Nephron (organoid): ENCODE results near the gene ATP9B.

ENCODE experiments used
- H3K27ac Mint-ChIP-seq, 3 experiments: 2 replicates each; pipeline ENCODE4 v1.8.0; 2020; ENCODE audit warnings: mixed read lengths in 3 of 3, mild to moderate bottlenecking in 2 of 3, moderate library complexity in 1 of 3
- H3K27me3 Mint-ChIP-seq: 2 replicates; pipeline ENCODE4 v1.8.0; 2021; ENCODE audit warnings: low read depth, mild to moderate bottlenecking, moderate library complexity, mixed read lengths
- H3K36me3 Mint-ChIP-seq: 2 replicates; pipeline ENCODE4 v1.8.0; 2020; ENCODE audit warnings: low read depth, mixed read lengths
- H3K4me1 Mint-ChIP-seq: 2 replicates; pipeline ENCODE4 v1.8.0; 2020; ENCODE audit warnings: mixed read lengths
- H3K4me3 Mint-ChIP-seq, 3 experiments: 2 replicates each; pipeline ENCODE4 v1.8.0; 2020; ENCODE audit warnings: mild to moderate bottlenecking in 3 of 3, mixed read lengths in 3 of 3, moderate library complexity in 2 of 3
- H3K9me3 Mint-ChIP-seq: 2 replicates; pipeline ENCODE4 v1.8.0; 2020; ENCODE audit warnings: mixed read lengths
- TF ChIP-seq, protein P1 (sequence below), 3 experiments: fragments of 200-600 bp; sonication (generic); IDR thresholded peaks; one replicate each; pipeline ENCODE4 v1.5.0; 2021; ENCODE audit warnings: antibody characterized with exemption in 3 of 3; ENCODE audit not compliant: unreplicated experiment in 3 of 3

ATP9B gene

DNA sequence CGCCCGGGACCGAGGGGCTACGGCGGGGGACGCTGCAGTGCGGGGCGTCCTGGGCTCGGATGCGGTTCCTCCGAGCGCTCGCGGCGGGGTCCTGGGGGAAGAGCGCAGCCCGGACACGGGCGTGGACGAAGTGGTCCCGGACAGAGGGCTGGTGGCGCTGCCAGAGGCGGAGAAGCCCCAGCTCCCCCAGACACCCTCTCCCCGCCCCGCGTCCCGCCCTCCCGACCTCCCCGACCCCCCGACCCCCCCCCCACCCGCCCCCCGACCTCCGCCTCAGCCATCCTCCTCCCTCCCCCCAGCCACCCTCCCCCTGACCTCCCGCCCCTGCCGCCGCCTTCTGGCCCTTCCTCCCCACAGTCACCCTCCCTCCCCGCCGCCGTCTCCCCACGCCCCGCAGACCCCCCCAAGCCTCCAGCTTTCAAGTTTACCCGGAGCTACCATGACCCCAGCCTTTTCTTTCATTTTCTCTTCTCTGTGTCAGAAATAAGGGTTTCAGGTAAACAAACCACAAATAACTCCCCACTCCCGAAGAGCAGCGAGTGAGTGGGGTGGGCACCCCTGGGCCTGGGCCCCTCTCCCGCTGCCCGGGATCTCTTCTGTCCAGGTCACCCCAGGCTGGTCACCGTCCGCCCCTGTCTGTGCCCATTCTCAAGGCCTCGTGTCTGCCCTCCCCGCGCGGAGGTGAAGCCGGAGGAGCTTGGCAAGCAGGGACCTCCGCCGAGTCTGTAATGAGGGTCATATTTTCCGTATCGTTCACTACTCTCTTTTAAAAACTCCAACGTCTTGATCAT lies 331.6 kb downstream of the ATP9B start:
- TF ChIP-seq, protein P1, sequence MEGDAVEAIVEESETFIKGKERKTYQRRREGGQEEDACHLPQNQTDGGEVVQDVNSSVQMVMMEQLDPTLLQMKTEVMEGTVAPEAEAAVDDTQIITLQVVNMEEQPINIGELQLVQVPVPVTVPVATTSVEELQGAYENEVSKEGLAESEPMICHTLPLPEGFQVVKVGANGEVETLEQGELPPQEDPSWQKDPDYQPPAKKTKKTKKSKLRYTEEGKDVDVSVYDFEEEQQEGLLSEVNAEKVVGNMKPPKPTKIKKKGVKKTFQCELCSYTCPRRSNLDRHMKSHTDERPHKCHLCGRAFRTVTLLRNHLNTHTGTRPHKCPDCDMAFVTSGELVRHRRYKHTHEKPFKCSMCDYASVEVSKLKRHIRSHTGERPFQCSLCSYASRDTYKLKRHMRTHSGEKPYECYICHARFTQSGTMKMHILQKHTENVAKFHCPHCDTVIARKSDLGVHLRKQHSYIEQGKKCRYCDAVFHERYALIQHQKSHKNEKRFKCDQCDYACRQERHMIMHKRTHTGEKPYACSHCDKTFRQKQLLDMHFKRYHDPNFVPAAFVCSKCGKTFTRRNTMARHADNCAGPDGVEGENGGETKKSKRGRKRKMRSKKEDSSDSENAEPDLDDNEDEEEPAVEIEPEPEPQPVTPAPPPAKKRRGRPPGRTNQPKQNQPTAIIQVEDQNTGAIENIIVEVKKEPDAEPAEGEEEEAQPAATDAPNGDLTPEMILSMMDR (IDR thresholded peaks at IDR 0.05; ENCODE audit: unreplicated experiment in 3 of 3), result no peak
- Mint-ChIP-seq H3K4me1 (peaks cover 44% of the 10 kb centered on the region), H3K9me3 (no peaks in the 10 kb centered on the region), H3K36me3 (no peaks in the 10 kb centered on the region), H3K4me3 (peak overlapping the region; percentile 85 to 89 (median 87)), H3K27me3 (peaks cover 51% of the 10 kb centered on the region), H3K27ac (peak overlapping the region in 2 of 3 experiments; percentile 58 to 76)

DNA sequence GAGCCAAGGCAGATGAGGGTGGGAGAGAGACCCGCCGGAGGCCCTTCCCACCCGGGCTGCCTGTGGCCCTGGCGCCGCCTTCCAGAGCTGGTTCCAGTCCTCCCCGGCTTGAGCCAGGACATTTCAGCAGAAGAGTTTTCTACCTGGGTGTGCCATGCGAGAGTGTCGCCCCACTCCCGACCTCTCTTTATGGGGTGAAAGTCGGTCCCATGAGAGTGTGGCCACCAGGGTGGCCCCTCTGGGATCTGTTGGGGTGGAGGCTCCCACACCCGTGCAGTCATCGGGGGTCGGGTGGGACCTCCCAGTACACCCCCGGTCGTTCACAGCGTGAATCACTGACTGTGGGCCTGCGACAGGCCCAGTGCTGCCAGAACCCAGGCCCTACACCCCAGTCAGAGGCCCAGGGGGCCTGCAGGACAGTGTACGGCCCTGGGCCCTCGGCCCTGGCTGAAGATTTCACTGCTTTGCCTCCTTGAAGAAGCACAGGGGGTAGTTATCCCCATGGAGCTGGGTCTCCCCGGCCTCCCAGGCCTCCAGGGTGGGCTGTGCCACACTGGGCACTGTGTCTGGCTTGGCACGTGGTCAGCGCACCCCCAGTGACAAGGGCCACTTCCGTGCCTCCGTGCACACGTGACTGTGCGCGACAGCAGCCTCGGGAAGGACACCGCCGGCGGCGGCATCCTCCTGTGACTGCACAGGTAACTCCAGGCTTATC lies 332.5 kb downstream of the ATP9B start:
- peak overlapping the region in 2 of 3 experiments; percentile 58 to 76 for H3K27ac Mint-ChIP-seq
- peaks cover 52% of the 10 kb centered on the region for H3K4me1 Mint-ChIP-seq

DNA sequence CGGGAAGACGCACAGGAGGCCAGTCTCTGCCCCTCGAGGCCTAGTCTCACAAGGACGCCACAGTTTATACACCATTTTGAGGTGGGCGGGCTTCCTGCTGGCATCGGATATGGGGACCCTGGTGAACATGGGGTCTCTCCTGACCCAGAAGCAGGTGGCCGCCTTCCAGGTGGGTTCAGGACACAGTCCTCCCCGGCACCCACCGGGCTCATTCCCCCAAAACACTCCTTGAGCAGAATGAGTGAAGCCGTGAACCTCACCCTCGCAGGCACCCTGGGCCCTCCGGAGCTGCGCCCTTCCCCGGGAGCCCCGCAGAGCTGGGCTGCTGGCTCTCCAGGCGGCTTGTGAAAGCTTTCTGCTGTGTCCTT lies 333.0 kb downstream of the ATP9B start:
- Mint-ChIP-seq H3K27me3 (peaks cover 44% of the 10 kb centered on the region), H3K4me3 (peak overlapping the region; percentile 34 to 87 (median 74)), H3K27ac (peak overlapping the region in 2 of 3 experiments; percentile 13 to 48), H3K36me3 (peaks cover 5% of the 10 kb centered on the region), H3K4me1 (peaks cover 52% of the 10 kb centered on the region), H3K9me3 (no peaks in the 10 kb centered on the region)
- TF ChIP-seq, protein P1 (IDR thresholded peaks at IDR 0.05; ENCODE audit: unreplicated experiment in 3 of 3), result no peak

More for the DNA sequence above, 332.5 kb downstream of the ATP9B start:
- Mint-ChIP-seq H3K36me3 (peaks cover 5% of the 10 kb centered on the region), H3K27me3 (peaks cover 49% of the 10 kb centered on the region), H3K9me3 (no peaks in the 10 kb centered on the region), H3K4me3 (peak overlapping the region; percentile 85 to 89 (median 87))
- TF ChIP-seq, protein P1 (IDR thresholded peaks at IDR 0.05; ENCODE audit: unreplicated experiment in 3 of 3), result no peak

DNA sequence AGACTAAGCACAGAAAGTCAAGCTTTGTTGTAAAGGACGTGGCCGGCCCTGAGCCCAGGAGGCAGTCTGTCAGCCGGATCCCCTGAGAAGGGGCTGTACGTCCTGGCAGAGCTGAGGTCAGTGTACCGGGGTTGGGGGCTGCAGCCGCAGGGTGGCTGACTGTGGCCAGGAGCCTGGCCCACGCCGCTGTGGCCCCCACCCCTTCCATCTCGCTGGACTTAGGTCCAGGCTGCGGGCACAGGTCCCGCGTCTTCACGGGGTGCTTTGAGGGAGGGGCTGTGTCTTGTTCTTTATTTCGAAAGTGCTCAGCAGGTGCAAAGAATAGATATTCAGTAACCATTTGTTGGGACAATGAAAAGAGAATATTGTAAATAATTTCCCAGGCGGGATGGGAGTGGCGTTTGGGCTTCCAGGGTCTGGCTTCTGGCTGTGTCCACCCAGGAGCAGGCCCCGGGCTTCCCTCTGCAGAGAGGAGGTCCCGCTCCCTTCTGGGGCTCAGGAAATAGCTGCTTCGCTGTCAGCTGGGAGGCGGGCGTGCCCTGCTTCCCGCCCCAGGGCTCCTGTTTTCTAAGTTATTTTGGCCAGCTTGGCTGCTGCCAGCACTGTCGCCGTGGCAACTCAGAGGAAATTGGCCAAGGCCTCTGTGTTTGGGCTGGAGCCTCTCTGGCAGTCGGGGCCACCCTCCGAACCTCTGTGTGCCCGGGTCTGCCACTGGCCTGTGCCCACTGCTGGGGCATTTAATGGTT lies 334.0 kb downstream of the ATP9B start:
- Mint-ChIP-seq H3K9me3 (no peaks in the 10 kb centered on the region), H3K36me3 (peaks cover 5% of the 10 kb centered on the region), H3K27me3 (peaks cover 34% of the 10 kb centered on the region), H3K4me3 (peak overlapping the region; percentile 34 to 74 (median 41)), H3K27ac (peak overlapping the region; percentile 29 to 88 (median 78)), H3K4me1 (peaks cover 58% of the 10 kb centered on the region)
- TF ChIP-seq, protein P1 (IDR thresholded peaks at IDR 0.05; ENCODE audit: unreplicated experiment in 3 of 3), result no peak

DNA sequence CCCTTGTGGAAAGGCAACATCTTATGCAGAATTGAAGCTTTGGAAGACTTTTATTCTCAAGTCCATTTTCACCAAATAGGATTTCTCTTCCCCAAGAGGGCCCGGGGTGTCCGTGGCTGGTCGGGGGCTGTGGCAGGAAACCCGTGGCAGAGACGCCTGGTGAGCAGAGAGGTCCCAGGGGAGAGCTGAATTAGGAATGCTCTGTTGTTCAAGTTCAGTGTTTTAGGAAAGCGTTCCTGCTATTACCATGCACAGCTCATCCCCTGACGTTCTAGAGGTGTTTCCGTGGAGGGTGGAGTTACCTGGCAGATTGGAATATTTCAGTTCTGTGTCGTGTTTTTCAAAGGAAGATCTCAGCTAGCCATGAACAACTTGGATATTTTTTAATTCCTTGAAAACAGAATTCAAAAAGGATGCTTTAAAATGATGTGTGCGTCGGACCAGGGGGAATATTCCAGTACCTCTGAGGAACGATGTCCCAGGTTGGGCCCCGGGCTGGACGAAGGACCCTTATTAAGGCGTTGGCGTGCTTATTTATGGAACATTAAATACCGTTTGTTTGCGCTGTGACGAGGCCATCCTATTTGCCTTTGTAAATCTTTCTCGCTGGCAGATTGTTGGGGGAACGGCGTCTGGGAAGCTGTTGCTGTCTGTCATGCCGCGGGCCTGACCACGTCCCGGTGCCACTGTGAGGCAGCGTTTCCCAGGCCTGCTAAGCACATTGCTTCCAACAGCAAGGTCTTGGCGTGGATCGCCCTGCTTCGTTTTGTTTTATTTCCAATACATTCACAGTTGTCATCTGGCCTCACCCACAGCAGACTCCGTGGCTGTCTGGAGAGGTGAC lies 334.8 kb downstream of the ATP9B start:
- H3K4me3 Mint-ChIP-seq, result peak overlapping the region in 2 of 3 experiments; percentile 44 to 56
- H3K4me1 Mint-ChIP-seq, result peaks cover 55% of the 10 kb centered on the region
- TF ChIP-seq, protein P1 (IDR thresholded peaks at IDR 0.05; ENCODE audit: unreplicated experiment in 3 of 3), result no peak
- peak overlapping the region; percentile 70 to 88 (median 78) for H3K27ac Mint-ChIP-seq
- peaks cover 26% of the 10 kb centered on the region for H3K27me3 Mint-ChIP-seq
- peaks cover 5% of the 10 kb centered on the region for H3K36me3 Mint-ChIP-seq
- no peaks in the 10 kb centered on the region for H3K9me3 Mint-ChIP-seq
